Measurements from ENCODE around the gene GOLIM4. TPM values are rescaled to one million over a fixed set of nuclear protein-coding genes. Genes with fewer than 3 reads are reported as not detected.

GOLIM4 gene
- total RNA-seq, 1 donor from 2014 or later, result 48.9 TPM

GRCh38 chr3:168102735-168103410, 7.1 kb upstream of the GOLIM4 start:
- DNase-seq (ENCODE audit: low spot score) (no peak), ATAC-seq (no peak)
- intact Hi-C loops (cut with DNase I), result no loop called here

GRCh38 chr3:168100777-168101492, 5.2 kb upstream of the GOLIM4 start:
- no peak for ATAC-seq
- intact Hi-C loops (cut with DNase I), result no loop called here

GRCh38 chr3:168097381-168097780, 1.7 kb upstream of the GOLIM4 start:
- no peak for ATAC-seq
- intact Hi-C loops (cut with DNase I), result loop anchor here (10.0 kb wide), 1 partner anchor 53 kb away; no protein-coding TSS in a partner anchor
- DNase-seq (ENCODE audit: low spot score), result no peak

More at GRCh38 chr3:168100777-168101492, 5.2 kb upstream of the GOLIM4 start:
- DNase-seq (ENCODE audit: low spot score), result no peak

GRCh38 chr3:168096210-168096652, 507 bp upstream of the GOLIM4 start:
- DNase-seq (ENCODE audit: low spot score), result peak; percentile 64
- ATAC-seq, result peak; percentile 56
- intact Hi-C loops (cut with DNase I), result loop anchor here (10.0 kb wide), 1 partner anchor 51 kb away; no protein-coding TSS in a partner anchor

- DNase-seq (ENCODE audit: low spot score) (peak; percentile 74), ATAC-seq (peak; percentile 62)
- intact Hi-C loops (cut with DNase I), result loop anchor here (10.0 kb wide), 1 partner anchor 50 kb away; no protein-coding TSS in a partner anchor
These were observed 680 bp downstream of the GOLIM4 start for GRCh38 chr3:168094877-168095610.

GRCh38 chr3:168094580-168094876, 1.2 kb downstream of the GOLIM4 start:
- intact Hi-C loops (cut with DNase I), result loop anchor here (10.0 kb wide), 1 partner anchor 50 kb away; no protein-coding TSS in a partner anchor
- DNase-seq (ENCODE audit: low spot score) (no peak), ATAC-seq (no peak)

GRCh38 chr3:168093790-168094189, 1.9 kb downstream of the GOLIM4 start:
- ATAC-seq (no peak), DNase-seq (ENCODE audit: low spot score) (no peak)
- intact Hi-C loops (cut with DNase I), result loop anchor here (10.0 kb wide), 1 partner anchor 49 kb away; no protein-coding TSS in a partner anchor

GRCh38 chr3:168093229-168093628, 2.5 kb downstream of the GOLIM4 start:
- intact Hi-C loops (cut with DNase I), result loop anchor here (10.0 kb wide), 1 partner anchor 48 kb away; no protein-coding TSS in a partner anchor
- ATAC-seq (no peak), DNase-seq (ENCODE audit: low spot score) (no peak)

- ATAC-seq, result no peak
- no peak for DNase-seq (ENCODE audit: low spot score)
- intact Hi-C loops (cut with DNase I), result loop anchor here (10.0 kb wide), 1 partner anchor 47 kb away; no protein-coding TSS in a partner anchor
These were observed 3.8 kb downstream of the GOLIM4 start for GRCh38 chr3:168091941-168092340.

GRCh38 chr3:168091302-168091858, 4.3 kb downstream of the GOLIM4 start:
- DNase-seq (ENCODE audit: low spot score) (no peak), ATAC-seq (no peak)
- intact Hi-C loops (cut with DNase I), result loop anchor here (10.0 kb wide), 1 partner anchor 47 kb away; no protein-coding TSS in a partner anchor

- ATAC-seq, result no peak
These were observed 5.2 kb downstream of the GOLIM4 start for GRCh38 chr3:168090306-168091085.

GRCh38 chr3:168089179-168089771, 6.4 kb downstream of the GOLIM4 start:
- no peak for DNase-seq (ENCODE audit: low spot score)
- intact Hi-C loops (cut with DNase I), result no loop called here
- ATAC-seq, result no peak

More at GRCh38 chr3:168090306-168091085, 5.2 kb downstream of the GOLIM4 start:
- intact Hi-C loops (cut with DNase I), result loop anchor here (10.0 kb wide), 1 partner anchor 46 kb away; no protein-coding TSS in a partner anchor
- no peak for DNase-seq (ENCODE audit: low spot score)

- ATAC-seq (no peak), DNase-seq (ENCODE audit: low spot score) (no peak)
These were observed 7.5 kb downstream of the GOLIM4 start for GRCh38 chr3:168088106-168088720.

GRCh38 chr3:168087539-168087938, 8.2 kb downstream of the GOLIM4 start:
- intact Hi-C loops (cut with DNase I), result no loop called here
- ATAC-seq, result no peak

More at GRCh38 chr3:168088106-168088720, 7.5 kb downstream of the GOLIM4 start:
- intact Hi-C loops (cut with DNase I), result no loop called here

GRCh38 chr3:168086541-168087260, 9.0 kb downstream of the GOLIM4 start:
- intact Hi-C loops (cut with DNase I), result no loop called here
- no peak for DNase-seq (ENCODE audit: low spot score)
- no peak for ATAC-seq

More at GRCh38 chr3:168087539-168087938, 8.2 kb downstream of the GOLIM4 start:
- DNase-seq (ENCODE audit: low spot score), result no peak

- ATAC-seq (no peak), DNase-seq (ENCODE audit: low spot score) (no peak)
- intact Hi-C loops (cut with DNase I), result no loop called here
These were observed 10.1 kb downstream of the GOLIM4 start for GRCh38 chr3:168085491-168086119.

All from sciatic nerve (tissue), 2 donors.